ENCODE data around the gene BYSL.

GRCh38 chr6:41976794-41977484 lies 55.6 kb downstream of the BYSL start:
- no peak for TF ChIP-seq CTCF (IDR thresholded peaks at IDR 0.05)
- no peak for TF ChIP-seq POLR2A (IDR thresholded peaks at IDR 0.05)
- no peak for TF ChIP-seq POLR2AphosphoS5 (IDR thresholded peaks at IDR 0.05; ENCODE audit: insufficient read depth in 1 of 2, low read depth in 1 of 2)
